ENCODE results near the gene SMIM1. TPM values are rescaled to one million over a fixed set of nuclear protein-coding genes. Genes with fewer than 3 reads are reported as not detected.

Gene SMIM1
- total and polyA plus RNA-seq, 2 of the 4 experiments (the other 2 are of a cell fraction): 0.90 to 3.4 TPM

DNA sequence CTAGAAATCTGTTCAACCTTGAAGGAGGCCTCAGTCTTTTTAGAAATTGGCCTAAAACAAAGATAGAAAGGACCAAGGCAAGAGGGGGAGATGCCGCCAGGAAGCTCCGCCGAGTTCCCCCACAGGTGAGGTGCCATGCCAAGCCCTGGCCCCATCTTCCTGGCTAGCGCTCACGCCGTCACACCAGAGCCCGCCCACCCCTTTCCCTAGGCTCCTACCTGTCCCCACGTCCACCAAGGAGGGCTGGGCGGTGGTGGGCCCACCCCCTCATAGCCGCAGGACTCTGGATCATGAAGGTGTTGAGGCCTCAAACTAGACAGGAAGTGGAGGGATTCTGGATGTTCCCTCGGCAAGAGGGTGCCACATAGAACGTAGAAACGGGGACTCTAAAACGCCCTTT lies 35.8 kb upstream of the SMIM1 start:
- H4K20me1 ChIP-seq (ENCODE audit: insufficient read depth, low read length): no peaks in the 10 kb centered on the region
- no peak overlapping the region for H3K4me3 ChIP-seq (ENCODE audit: insufficient read depth, low read depth, low read length)
- H3K56ac ChIP-seq (ENCODE audit: extremely low read depth, insufficient read depth, low read length): no peak overlapping the region
- H3K18ac ChIP-seq (ENCODE audit: low read depth, low read length): no peak overlapping the region
- WGBS, 2 experiments (ENCODE audit: extremely low coverage in 2 of 2, insufficient read length in 1 of 2): 90% methylated on average over 2 of the region's 14 CpGs; no CpG with 5 or more reads in 1 of the 2 experiments
- H2AFZ ChIP-seq (replicated peaks; ENCODE audit: low read length, poor library complexity): no peak overlapping the region
- intact Hi-C loops (cut with micrococcal nuclease) (no loop called here), dilution Hi-C loops (cut with HindIII; ENCODE audit: low sequenced_read_pairs, unreplicated experiment) (no loop called here), in situ Hi-C loops (cut with MboI; ENCODE audit: low sequenced_read_pairs) (no loop called here)
- CTCF ChIA-PET: no interaction called here
- no peak overlapping the region for H3K14ac ChIP-seq (replicated peaks; ENCODE audit: low read depth, low read length)
- H2BK15ac ChIP-seq (ENCODE audit: low read depth, low read length): no peak overlapping the region
- H3K4ac ChIP-seq (ENCODE audit: low read depth, low read length): no peak overlapping the region
- BruUV-seq (replicated peaks): no TSS peak
- no peak overlapping the region for H2AK9ac ChIP-seq (replicated peaks; ENCODE audit: low read depth, low read length, poor library complexity)
- H3K79me1 ChIP-seq (ENCODE audit: low read depth in 1 of 2, low read length in 2 of 2): no peaks in the 10 kb centered on the region
- H4K5ac ChIP-seq (ENCODE audit: low read depth, low read length): no peak overlapping the region
- no peak overlapping the region for H3K23ac ChIP-seq (ENCODE audit: low read depth, low read length)
- H3K9me1 ChIP-seq (ENCODE audit: insufficient read depth, low read length): no peaks in the 10 kb centered on the region
- H3K27ac ChIP-seq (ENCODE audit: insufficient read depth, low read length): no peak overlapping the region
- H4K91ac ChIP-seq (ENCODE audit: insufficient read depth, low read depth, low read length): no peak overlapping the region
- no peak overlapping the region for H3K4me2 ChIP-seq (ENCODE audit: low read depth, low read length)
- H2BK120ac ChIP-seq (ENCODE audit: low read depth, low read length): no peak overlapping the region
- H2AK5ac ChIP-seq (ENCODE audit: low read depth, low read length): no peak overlapping the region
- H4K8ac ChIP-seq (ENCODE audit: low read depth in 2 of 2, low read length in 2 of 2): no peak overlapping the region
- H2BK5ac ChIP-seq (ENCODE audit: low read depth, low read length, poor library complexity, severe bottlenecking): no peak overlapping the region
- no peaks in the 10 kb centered on the region for H3K4me1 ChIP-seq (ENCODE audit: control insufficient read depth, insufficient read depth, low read length)
- TF ChIP-seq, protein P1, sequence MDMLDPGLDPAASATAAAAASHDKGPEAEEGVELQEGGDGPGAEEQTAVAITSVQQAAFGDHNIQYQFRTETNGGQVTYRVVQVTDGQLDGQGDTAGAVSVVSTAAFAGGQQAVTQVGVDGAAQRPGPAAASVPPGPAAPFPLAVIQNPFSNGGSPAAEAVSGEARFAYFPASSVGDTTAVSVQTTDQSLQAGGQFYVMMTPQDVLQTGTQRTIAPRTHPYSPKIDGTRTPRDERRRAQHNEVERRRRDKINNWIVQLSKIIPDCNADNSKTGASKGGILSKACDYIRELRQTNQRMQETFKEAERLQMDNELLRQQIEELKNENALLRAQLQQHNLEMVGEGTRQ (IDR thresholded peaks at IDR 0.05; ENCODE audit: low read depth, low read length): no peak
- TF ChIP-seq NFE2L2 (IDR thresholded peaks at IDR 0.05; ENCODE audit: low read depth, low read length) (no peak), MXI1 (IDR thresholded peaks at IDR 0.05; ENCODE audit: borderline replicate concordance, low read depth, low read length) (no peak), RFX5 (IDR thresholded peaks at IDR 0.05; ENCODE audit: low read depth, low read length) (no peak), FOS (IDR thresholded peaks at IDR 0.05; ENCODE audit: low read depth, low read length) (no peak), SMC3 (IDR thresholded peaks at IDR 0.05; ENCODE audit: low read depth, low read length) (no peak), BHLHE40 (IDR thresholded peaks at IDR 0.05; ENCODE audit: low read depth, low read length) (no peak), POLR2A (IDR thresholded peaks at IDR 0.05; ENCODE audit: low read depth, low read length) (no peak), MAZ (IDR thresholded peaks at IDR 0.05; ENCODE audit: borderline replicate concordance, low read depth, low read length) (no peak)
- TF ChIP-seq, protein P2, sequence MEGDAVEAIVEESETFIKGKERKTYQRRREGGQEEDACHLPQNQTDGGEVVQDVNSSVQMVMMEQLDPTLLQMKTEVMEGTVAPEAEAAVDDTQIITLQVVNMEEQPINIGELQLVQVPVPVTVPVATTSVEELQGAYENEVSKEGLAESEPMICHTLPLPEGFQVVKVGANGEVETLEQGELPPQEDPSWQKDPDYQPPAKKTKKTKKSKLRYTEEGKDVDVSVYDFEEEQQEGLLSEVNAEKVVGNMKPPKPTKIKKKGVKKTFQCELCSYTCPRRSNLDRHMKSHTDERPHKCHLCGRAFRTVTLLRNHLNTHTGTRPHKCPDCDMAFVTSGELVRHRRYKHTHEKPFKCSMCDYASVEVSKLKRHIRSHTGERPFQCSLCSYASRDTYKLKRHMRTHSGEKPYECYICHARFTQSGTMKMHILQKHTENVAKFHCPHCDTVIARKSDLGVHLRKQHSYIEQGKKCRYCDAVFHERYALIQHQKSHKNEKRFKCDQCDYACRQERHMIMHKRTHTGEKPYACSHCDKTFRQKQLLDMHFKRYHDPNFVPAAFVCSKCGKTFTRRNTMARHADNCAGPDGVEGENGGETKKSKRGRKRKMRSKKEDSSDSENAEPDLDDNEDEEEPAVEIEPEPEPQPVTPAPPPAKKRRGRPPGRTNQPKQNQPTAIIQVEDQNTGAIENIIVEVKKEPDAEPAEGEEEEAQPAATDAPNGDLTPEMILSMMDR (conservative IDR thresholded peaks at IDR 0.05; ENCODE audit: low read depth, low read length): no peak
- H3K9me3 ChIP-seq (ENCODE audit: control insufficient read depth, insufficient read depth, low read length): no peaks in the 10 kb centered on the region
- H2BK20ac ChIP-seq (ENCODE audit: low read depth, low read length): no peak overlapping the region
- H3K36me3 ChIP-seq (ENCODE audit: control insufficient read depth, insufficient read depth, low read length): peaks cover 34% of the 10 kb centered on the region
- DNase-seq (no peak), ATAC-seq (ENCODE audit: low read depth) (no peak)
- no peak overlapping the region for H3K9ac ChIP-seq (ENCODE audit: low read depth, low read length)
- POLR2A ChIA-PET (ENCODE audit: unreplicated experiment): no interaction called here
- no peaks in the 10 kb centered on the region; the same call in 1 of the 2 replicates for H3K27me3 ChIP-seq (ENCODE audit: control insufficient read depth, insufficient read depth, low read length)
